Measurements from ENCODE around the gene SNX32.

GRCh38 chr11:65829459-65829858 is 4.3 kb upstream of the SNX32 start:
- TF ChIP-seq CTCF (IDR thresholded peaks at IDR 0.05) = no peak
- no peak for TF ChIP-seq POLR2AphosphoS5 (IDR thresholded peaks at IDR 0.05)
